GM18498 (cell line): ENCODE measurements around the gene NCF1.
A peak's percentile ranks its signal among the peaks of the same experiment; 100 is the strongest.
"Not testable (repeated sequence)": the region's sequence is repeated elsewhere in the genome, so short reads cannot be mapped to it uniquely, and the experiment has no call there.

ENCODE experiments used
- ATAC-seq: cut with Tn5 transposase; IDR thresholded peaks from one replicate; pipeline ENCODE4 v1.9.1; 2021; ENCODE audit warnings: mild to moderate bottlenecking, moderate library complexity; ENCODE audit not compliant: unreplicated experiment

The NCF1 gene

DNA sequence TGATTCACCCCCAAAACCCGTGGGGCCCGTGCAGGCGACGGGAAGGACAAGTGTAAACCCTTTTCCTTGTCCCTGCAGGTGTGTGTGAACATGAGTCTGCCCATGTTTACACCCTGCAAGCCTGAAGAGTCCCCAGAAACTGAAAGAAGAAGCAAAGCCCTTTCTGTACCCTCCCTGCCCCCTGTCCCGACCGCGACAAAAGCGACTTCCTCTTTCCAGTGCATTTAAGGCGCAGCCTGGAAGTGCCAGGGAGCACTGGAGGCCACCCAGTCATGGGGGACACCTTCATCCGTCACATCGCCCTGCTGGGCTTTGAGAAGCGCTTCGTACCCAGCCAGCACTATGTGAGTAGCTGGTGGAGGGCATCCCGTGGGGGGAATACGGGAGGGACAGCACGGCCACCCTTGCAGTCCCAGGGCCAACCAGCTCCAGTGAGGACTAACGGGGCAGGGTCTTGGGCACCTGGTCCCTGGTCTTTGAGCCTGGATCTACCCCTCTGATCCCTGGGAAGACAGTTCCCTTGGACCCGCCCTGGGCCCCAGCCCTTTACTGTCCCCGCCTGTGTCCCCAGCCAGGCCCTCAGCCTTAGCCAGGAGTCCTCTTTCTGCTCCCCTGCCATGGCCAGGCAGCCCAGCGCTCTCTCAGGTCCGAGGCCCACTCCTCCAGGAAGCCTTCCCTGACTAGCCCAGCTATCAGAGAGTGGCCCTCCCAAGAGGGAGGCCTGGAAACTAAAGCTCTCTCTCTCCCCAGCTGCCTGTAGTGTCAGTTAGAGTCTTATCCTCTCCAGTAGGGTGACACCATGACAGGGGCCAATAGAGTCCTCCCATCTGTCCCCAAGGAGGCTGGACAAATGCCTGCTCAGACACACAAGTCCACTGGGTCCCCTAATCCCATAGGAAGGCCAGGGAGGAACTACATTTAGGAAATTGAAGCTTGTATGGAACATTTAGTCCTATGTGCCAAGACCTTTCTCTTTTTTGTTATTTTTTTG, at the start of gene NCF1:
Gene NCF1 (plus strand): TSS at position 252 of the 991 bp plus-strand sequence. CDS start 21 bp downstream, at position 273.
- peak; percentile 86 for ATAC-seq

DNA sequence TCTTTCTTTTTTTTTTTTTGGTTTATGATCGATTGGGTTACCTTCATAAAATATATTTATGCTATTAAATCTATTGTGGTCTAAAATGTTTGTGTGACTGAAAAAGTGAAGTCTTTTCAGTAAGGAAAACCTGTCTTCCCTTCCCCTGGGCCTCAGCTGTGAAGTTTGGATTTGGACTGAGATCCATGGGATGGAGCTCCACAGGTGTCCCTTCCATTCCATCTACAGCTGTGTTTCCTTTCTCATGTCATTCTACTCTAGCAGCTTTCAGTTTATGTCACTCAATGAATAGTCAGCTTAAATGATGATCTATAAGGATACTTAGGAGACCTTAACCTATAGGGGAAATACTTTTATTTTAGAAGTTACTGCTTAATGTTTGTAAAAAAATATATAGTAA, 48.0 kb upstream of the NCF1 start:
- no peak for ATAC-seq

DNA sequence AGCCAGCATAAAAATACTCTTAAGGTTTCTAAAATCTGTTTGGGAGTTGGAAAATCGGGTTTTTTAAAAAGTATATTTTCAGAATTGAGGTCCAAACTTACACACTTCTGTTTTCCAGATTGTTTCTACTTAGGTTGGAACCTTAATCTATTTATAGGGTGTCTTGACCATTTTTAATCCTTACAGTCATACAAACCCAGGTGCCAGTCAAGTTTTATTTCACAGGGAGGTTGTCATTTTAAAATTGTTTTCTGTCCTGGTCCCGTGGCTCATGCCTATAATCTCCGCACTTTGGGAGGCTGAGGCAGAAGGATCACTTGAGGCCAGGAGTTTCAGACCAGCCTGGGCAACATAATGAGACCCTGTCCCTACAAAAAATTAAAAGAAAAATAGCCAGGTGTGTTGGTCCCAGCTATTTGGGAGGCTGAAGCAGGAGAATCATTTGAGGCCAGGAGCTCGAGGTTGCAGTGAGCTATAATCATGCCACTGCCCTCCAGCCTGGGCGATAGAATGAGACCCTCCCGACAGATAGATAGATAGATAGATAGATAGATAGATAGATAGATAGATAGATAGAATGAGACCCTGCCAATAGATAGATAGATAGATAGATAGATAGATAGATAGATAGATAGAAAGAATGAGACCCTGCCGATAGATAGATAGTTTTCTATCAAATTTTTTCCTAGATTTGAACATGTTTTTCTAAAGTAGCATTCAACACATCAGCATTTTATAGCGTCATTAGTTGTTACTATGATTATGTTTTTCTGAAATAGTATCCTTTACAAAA, 47.3 kb upstream of the NCF1 start:
- no peak for ATAC-seq

DNA sequence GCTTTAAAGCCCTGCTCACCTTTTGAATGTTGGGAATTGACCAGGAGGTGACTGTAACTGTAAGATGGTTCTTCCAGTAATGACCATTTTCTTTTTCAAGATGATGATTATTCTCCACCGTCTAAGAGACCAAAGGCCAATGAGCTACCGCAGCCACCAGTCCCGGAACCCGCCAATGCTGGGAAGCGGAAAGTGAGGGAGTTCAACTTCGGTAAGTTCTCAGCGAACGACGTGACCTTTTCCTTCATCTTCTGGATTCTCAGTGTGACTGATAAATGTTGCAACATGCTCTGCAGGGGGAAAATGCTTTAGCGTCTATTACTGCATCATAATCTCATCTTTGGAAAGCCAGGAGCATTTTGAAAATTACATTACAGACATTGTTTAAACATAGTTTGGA, 45.1 kb upstream of the NCF1 start:
- ATAC-seq = not testable (repeated sequence)

DNA sequence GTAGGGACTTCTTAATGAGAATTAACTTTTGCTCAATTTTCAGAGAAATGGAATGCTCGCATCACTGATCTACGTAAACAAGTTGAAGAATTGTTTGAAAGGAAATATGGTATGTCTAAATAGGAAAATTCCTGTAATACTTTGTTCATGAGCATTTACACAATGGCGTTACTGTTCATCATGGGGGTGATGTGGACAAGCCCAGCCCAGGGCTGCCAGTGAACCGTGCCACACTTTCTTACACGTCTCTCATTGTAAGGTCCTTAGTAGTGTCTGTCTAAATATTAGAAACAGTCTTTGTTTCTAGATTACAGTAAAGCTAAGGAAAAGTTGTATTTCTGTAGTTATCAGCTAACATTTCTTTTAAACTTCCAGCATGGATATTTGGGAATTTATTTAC, 43.6 kb upstream of the NCF1 start:
- ATAC-seq = not testable (repeated sequence)

DNA sequence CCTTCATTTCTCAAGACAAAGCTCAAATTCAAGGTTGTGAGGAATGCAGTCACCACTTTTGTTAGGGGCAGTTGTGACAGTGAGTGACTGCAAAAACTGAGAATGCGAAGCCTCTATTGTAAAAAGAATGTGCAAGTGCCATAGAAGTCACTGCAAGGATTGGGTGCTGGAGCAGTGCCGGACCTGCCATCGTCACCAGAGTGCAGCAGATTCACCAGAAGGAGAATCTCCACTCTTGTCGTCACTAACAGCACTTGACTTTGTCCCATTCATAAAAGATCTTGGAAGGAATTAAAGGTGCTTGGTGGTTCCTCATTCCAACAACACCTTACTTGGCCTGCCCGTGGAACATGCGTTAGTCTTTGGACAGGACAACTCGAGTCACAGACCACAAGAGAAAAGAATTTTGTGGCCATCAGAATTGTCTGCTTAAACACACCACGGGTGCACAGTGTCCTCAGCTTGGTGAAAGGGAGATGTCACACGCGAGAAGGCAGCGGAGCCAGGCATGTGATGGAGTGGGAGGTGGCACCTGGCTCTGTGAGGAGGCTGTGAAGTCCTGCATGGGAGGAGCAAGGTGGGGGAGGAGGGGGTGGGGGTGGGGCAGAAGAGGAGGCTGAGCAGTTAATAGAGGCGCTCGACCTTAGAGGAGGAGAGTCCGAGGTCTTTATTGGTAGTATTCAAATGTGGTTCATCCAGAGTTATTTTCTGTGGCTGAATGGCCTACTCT, 33.7 kb upstream of the NCF1 start:
- ATAC-seq = not testable (repeated sequence)

DNA sequence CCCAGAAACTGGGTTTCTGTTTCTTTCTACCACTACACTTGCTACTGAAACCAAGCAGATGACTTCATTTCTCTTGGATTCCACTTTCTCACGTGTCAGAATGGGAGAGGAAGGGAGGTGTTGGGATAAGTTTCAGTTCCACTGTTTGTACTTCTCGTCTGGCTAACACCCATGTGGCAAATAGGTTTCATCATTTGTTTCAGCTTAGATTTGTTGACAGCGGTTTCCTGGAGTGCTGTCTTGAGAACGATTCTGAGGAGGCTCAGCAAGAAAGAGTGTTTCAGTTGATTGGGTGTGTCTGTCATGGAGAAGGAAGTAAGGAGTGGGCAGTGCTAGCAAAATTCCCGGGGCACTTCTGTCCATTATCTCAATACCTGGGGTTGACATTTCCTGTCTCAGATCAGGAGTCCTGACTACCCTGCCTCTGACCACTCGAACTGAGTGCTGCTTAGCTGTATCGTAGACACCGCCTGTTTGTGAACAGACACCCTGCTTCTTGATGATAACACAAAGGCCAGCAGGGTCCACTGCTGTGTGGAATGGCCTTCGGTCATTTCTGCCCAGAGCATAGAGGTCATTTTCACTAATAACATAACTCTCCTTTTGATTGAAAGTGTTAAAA, 29.8 kb upstream of the NCF1 start:
- not testable (repeated sequence) for ATAC-seq

DNA sequence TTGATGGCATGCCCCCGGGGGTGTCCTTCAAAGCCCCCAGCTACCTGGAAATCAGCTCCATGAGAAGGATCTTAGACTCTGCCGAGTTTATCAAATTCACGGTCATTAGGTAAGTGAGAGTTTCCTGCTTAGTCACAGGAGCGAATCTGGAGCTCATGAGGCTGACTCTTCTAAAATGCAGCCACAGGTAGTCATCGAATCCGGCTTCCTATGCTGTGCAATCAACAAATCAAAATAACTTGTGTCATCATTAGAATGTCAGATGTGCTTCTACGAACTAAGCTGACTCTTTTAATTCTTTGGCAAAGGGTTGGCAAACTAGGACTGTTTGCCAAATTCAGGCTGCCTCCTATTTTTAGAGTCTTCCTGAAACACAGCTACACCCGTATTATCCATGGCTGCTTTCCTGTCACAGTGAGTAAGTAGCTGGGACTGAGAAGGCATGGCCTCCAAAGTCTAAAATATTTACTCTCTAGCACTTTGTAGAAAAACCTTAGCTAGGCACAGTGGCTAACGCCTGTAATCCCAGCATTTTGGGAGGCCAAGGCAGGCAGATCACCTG, 19.8 kb upstream of the NCF1 start:
- not testable (repeated sequence) for ATAC-seq

DNA sequence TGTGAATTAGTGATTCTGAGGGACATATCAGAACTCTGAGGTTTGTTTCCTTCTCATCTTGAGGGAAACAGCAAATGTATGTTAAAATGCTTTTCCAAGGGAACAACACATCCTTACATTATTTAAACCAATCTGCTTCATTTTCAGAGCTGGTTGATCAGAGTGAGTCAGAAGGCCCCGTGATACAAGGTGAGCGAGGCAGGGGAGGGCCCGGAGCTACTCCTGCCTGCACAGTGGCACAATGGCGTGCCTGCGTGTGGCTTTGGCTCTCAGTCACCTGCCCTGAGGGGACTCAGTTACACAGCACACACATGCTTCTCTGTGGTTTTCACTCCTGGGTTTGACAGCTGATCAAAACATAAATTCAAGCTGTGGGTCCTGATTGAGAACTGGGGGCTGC, 17.1 kb upstream of the NCF1 start:
- ATAC-seq = not testable (repeated sequence)

DNA sequence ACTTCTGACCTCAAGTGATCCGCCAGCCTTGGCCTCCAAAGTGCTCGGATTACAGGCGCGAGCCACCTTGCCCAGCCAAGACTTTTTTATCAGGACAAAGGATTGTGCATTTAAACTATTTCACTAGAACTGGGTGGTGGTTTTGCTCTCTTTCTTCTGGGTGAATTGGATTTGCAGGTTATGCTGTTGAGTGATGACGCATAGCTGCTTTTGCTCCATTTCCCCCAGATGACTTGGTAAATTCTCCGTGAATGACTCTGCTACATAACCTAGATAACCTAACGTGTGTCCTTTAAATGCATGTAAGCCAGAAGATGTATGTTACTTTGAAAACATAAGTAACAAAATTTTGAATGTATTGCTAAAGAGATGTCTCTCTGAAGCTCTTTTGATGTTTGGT, 15.5 kb upstream of the NCF1 start:
- not testable (repeated sequence) for ATAC-seq

DNA sequence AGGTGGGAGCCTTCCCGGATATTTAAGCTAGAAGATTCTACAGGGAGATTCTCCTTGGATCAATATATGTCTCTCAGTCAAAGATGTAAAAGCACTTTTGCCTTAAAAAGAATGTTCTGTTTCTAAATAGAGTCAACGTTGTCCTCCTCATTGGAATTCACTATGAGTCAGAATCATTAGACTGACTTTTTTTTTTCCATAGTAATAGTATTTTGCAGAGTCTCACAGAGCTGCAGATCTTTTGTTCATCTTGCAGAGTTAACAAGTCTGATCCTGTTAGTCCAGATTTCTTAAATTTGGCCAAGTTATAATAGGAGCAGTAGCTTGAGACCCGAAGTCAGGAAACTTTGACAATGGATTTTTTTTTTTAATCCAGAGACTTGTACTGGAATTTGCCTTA, 14.8 kb upstream of the NCF1 start:
- ATAC-seq = not testable (repeated sequence)

DNA sequence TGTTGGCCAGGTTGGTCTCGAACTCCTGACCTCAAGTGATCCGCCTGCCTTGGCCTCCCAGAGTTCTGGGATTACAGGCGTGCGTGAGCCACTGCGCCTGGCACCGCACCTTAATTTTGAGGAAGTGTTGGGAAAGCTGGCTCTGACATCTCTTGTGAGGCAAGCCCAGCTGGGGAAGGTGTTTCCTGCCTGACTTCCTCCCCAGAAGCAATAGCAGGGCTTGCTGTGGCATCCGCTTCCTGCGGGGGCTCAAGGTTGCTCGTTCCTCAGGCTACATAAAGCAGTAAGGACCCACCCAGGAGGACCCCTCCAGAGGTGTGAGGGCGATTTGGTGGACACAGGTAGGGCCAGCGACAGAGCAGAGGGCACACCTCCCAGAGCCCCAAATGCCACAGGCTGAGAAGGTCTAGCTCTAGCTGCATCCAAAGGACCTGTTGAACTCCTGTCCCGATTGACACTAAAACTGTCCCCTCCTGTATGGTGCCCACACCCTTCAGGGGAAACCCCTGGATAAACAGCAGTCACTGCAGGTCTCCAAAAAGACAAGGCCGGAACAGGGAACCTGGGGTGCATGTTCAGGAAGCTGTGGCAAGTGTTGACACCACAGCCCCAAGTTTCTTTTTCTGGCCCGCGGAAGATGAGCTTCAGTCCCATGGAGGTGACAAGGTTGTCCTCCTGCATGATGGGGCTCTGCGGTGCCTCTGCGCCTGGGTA, 8.4 kb upstream of the NCF1 start:
- ATAC-seq = peak; percentile 36

DNA sequence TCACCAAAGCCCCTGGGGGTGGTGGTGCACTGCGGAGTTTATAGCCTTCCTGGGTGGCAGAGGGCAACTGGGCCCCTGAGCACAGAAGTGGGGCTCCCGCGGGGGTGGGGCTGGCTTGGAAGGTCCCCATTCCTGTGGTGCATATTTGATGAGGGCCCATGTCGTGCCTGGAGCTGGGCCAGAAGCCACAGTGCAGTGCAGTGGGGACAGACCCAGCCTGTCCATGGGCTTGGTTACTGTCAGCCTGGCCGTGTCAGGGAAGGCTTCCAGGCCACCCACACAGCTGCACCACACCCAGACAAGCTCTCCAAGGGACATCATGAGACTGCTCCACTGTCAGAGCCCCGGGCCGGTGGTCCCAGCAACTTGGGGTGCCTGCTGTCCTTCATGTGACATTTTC, 7.3 kb upstream of the NCF1 start:
- peak; percentile 35 for ATAC-seq

DNA sequence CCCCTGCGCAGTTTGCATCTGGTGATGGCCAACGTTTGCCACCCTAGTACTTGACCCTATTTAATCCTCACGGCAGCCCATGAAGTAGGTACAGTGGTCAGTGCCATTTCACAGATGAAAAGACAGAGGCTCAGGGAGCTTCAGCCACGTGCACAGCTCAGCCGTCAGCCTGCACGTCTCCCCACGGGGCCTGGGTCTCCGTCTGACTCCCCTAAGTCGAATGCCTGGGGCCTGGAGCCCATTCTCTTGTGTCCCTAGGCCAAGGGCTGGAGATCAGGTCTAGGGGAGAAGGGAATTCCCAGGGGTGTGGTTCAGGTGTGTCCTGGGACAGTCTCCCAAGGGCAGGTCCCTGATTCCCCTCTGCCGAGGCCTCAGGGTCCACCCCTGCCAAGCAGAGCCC, 6.8 kb upstream of the NCF1 start:
- not testable (repeated sequence) for ATAC-seq

DNA sequence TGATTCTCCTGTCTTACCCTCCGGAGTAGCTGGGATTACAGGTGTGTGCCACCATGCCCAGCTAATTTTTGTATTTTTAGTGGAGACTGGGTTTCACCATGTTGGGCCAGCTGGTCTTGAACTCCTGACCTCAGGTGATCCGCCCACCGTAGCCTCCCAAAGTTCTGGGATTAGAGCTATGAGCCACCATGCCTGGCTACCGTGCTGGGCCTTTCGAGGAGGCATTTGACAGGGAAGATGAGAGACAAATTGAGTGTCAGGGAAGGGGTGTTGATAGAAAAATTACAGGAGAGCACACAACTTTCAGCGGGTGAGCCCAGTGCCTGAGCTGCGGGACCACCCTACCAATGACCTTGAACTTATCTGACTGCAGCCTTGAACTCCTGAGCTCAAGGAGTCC, 3.7 kb upstream of the NCF1 start:
- not testable (repeated sequence) for ATAC-seq

DNA sequence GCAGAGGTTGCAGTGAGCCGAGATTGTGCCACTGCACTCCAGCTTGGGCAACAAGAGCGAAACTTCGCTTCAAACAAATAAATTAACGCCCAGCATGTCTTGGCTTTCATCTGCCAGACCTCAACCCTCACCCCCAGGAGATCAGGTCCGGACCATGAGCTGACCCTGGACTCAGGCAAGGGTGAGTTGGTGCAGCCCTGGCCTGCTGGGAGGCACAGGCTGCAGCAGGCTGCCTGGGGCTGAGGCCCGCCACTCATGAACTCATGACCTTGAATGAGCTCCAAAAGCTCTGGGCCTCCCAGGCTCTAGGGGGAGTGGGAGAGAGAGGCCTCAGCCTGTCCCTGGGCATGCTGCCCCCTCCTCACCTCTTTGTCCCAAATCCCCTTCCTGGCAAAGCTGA, 1.7 kb upstream of the NCF1 start:
- not testable (repeated sequence) for ATAC-seq

DNA sequence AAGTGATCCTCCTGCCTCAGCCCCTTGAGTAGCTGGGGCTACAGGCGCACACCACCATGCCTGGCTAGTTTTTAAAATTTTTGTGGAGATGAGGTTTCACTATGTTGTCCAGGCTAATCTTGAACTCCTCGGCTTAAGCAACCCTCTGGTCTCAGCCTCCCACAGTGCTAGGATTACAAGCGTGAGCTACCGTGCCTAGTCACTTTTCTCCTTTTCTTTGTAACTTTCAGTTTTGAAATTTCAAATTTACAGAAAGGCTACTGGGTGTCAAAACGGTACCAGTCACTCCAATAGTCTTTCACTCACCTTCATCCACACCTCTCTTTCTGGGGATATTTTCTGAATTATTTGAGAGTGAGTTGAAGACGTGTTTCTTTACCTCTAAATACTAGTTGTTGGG, 1.3 kb downstream of the NCF1 start:
- ATAC-seq = not testable (repeated sequence)

DNA sequence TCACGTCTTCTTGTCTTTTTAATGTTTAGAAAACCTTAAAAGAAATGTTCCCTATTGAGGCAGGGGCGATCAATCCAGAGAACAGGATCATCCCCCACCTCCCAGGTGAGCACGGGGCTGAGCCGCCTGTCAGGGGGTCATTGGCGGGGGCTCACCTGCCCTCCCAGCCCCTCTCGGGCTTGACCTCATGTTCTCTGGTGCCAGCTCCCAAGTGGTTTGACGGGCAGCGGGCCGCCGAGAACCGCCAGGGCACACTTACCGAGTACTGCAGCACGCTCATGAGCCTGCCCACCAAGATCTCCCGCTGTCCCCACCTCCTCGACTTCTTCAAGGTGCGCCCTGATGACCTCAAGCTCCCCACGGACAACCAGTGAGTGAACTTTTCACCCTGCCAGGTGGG, 5.2 kb downstream of the NCF1 start:
- ATAC-seq = not testable (repeated sequence)

DNA sequence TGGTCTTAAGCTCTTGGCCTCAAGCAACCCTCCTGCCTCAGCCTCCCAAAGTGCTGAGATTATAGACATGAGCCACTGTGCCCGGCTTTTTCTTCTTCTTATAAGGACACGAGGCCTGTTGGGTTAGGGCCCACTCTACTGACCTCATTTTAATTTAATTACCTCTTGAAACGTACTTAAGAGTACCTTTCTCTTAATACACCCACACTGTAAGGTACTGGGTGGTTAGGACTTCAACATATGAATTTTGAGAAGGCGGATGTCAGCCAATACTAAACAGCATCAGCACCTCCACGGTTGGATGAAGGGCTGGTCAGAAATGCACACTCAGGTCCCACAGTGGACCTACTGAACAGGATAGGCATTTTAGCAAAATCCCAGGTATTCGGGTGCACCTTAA, 7.9 kb downstream of the NCF1 start:
- not testable (repeated sequence) for ATAC-seq

DNA sequence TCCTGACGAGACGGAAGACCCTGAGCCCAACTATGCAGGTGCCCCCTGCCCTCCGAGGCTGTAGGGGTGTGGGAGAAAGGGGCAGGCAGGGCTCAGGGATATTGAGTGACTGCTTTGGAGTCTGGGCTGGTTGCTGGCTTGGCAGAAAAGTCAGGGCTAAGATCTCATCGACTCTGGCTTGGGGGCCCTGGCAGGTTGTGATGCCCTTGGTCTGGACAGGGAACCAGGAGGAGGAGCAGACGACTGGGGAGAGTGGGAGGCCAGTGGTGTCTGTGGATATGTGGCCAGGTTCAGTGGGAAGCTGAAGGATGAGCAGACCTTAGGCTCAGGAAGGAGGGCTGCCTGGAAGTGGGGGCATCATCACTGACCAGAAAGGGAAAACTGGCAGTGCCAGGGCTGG, 9.8 kb downstream of the NCF1 start:
- ATAC-seq = not testable (repeated sequence)
